AG04449 (cell line): ENCODE data around the gene GPHA2.

Experiments
- CTCF ChIA-PET: fragments of 350-600 bp; formaldehyde crosslinking; extraction: SDS; loops from one replicate; lab custom pipeline; 2021; ENCODE audit warnings: antibody characterized with exemption; lab: Yijun Ruan, JAX
- POLR2A ChIA-PET: fragments of 400-600, 350-600 bp; formaldehyde crosslinking; extraction: SDS; loops from one replicate; lab custom pipeline; 2020; ENCODE audit warnings: antibody characterized with exemption, inconsistent platforms; lab: Yijun Ruan, JAX
- DNase-seq: peaks from one replicate; pipeline ENCODE4 v3.0.0-alpha.2; 2010; ENCODE audit warnings: low read depth, low spot score
- H3K4me3 ChIP-seq: 2 replicates; pipeline ENCODE4 v1.5.1; 2011; ENCODE audit warnings: low read depth, mild to moderate bottlenecking, control low read depth, low read length
- CTCF ChIP-seq: IDR thresholded peaks from one replicate; pipeline ENCODE4 v1.5.1; 2011; ENCODE audit warnings: mild to moderate bottlenecking, moderate library complexity, low read length, control low read depth, inconsistent platforms; ENCODE audit not compliant: insufficient read depth; ENCODE audit errors: missing control alignments

Gene GPHA2

GRCh38 chr11:64951529-64951928, 15.8 kb upstream of the GPHA2 start:
- TF ChIP-seq CTCF = no peak
- no peak overlapping the region for H3K4me3 ChIP-seq
- DNase-seq = no peak
- ChIA-PET POLR2A (interaction anchor here (0.7 kb wide), 1 partner anchor 27 kb away, joined by 3 read pairs; the partner anchor contains the start of gene PPP2R5B), CTCF (interaction anchor here (0.8 to 1.3 kb wide), 2 partner anchors 9 to 62 kb away, joined by 3 read pairs; no protein-coding TSS in a partner anchor)

GRCh38 chr11:64947208-64947814, 11.6 kb upstream of the GPHA2 start:
- no peak for DNase-seq
- ChIA-PET CTCF (interaction anchor here (0.7 to 1.2 kb wide), 2 partner anchors 12 to 20 kb away, joined by 3 read pairs; partner anchors contain the start of gene GPHA2), POLR2A (interaction anchor here (1.4 kb wide), 1 partner anchor 11 kb away, joined by 5 read pairs; the partner anchor contains the start of gene GPHA2)
- no peak overlapping the region for H3K4me3 ChIP-seq
- no peak for TF ChIP-seq CTCF

GRCh38 chr11:64936539-64936938, 846 bp upstream of the GPHA2 start:
- TF ChIP-seq CTCF = no peak
- ChIA-PET CTCF (interaction anchor here (1.2 to 1.7 kb wide), 5 partner anchors 8 to 89 kb away, joined by 3 to 7 read pairs (median 4); partner anchors contain the start of gene BATF2), POLR2A (interaction anchor here (0.6 to 1.8 kb wide), 5 partner anchors 10 to 91 kb away, joined by 3 to 8 read pairs (median 3); partner anchors contain the start of genes ATG2A, PPP2R5B and SNX15)
- DNase-seq = no peak
- H3K4me3 ChIP-seq = no peak overlapping the region

GRCh38 chr11:64934682-64935358, 873 bp downstream of the GPHA2 start:
- no peak for TF ChIP-seq CTCF
- no peak for DNase-seq
- ChIA-PET POLR2A (interaction anchor here (1.0 to 1.8 kb wide), 3 partner anchors 8 to 10 kb away, joined by 3 to 8 read pairs (median 4); partner anchors contain the start of gene PPP2R5B), CTCF (interaction anchor here (0.7 to 2.2 kb wide), 6 partner anchors 8 to 87 kb away, joined by 3 to 9 read pairs (median 4); partner anchors contain the start of gene ARL2)
- no peak overlapping the region for H3K4me3 ChIP-seq

GRCh38 chr11:64933935-64934681, 1.6 kb downstream of the GPHA2 start:
- CTCF ChIA-PET = interaction anchor here (1.0 to 2.2 kb wide), 3 partner anchors 80 to 87 kb away, joined by 3 to 9 read pairs (median 3); partner anchors contain the start of gene ARL2
- DNase-seq = no peak
- H3K4me3 ChIP-seq = no peak overlapping the region
- POLR2A ChIA-PET = interaction anchor here (1.1 kb wide), 1 partner anchor 10 kb away, joined by 4 read pairs; the partner anchor contains the start of gene PPP2R5B
- TF ChIP-seq CTCF = no peak
